Vagina (tissue), 2 donors: ENCODE measurements around the gene KDM4C.

Experiments
- POLR2A ChIP-seq, 2 donors: fragments of 450-650 bp; IDR thresholded peaks; one replicate each; pipeline ENCODE4 v1.6.1; 2017; ENCODE audit warnings: antibody characterized with exemption in 2 of 2, mild to moderate bottlenecking in 2 of 2, moderate library complexity in 2 of 2
- POLR2AphosphoS5 ChIP-seq, 2 donors: sonication (generic); formaldehyde crosslinking; IDR thresholded peaks; one replicate each; pipeline ENCODE4 v1.9.0; 2017; ENCODE audit warnings: antibody characterized with exemption in 2 of 2, mild to moderate bottlenecking in 2 of 2, low read depth in 1 of 2; ENCODE audit not compliant: insufficient read depth in 1 of 2
- TF ChIP-seq, protein P1 (sequence below), 3 experiments: fragments of 450-650 bp in 2 of 3; fragments of 200-600 bp in 1 of 3; sonication (generic) in 1 of 3; IDR thresholded peaks; one replicate each; pipeline ENCODE4 v1.5.1; 2017 to 2019; ENCODE audit warnings: antibody characterized with exemption in 3 of 3, mild to moderate bottlenecking in 2 of 3, moderate library complexity in 2 of 3

GRCh38 chr9:7011395-7012067, 253.8 kb downstream of the KDM4C start:
- TF ChIP-seq, protein P1, sequence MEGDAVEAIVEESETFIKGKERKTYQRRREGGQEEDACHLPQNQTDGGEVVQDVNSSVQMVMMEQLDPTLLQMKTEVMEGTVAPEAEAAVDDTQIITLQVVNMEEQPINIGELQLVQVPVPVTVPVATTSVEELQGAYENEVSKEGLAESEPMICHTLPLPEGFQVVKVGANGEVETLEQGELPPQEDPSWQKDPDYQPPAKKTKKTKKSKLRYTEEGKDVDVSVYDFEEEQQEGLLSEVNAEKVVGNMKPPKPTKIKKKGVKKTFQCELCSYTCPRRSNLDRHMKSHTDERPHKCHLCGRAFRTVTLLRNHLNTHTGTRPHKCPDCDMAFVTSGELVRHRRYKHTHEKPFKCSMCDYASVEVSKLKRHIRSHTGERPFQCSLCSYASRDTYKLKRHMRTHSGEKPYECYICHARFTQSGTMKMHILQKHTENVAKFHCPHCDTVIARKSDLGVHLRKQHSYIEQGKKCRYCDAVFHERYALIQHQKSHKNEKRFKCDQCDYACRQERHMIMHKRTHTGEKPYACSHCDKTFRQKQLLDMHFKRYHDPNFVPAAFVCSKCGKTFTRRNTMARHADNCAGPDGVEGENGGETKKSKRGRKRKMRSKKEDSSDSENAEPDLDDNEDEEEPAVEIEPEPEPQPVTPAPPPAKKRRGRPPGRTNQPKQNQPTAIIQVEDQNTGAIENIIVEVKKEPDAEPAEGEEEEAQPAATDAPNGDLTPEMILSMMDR (IDR thresholded peaks at IDR 0.05), result no peak
- TF ChIP-seq POLR2A (IDR thresholded peaks at IDR 0.05) (no peak), POLR2AphosphoS5 (IDR thresholded peaks at IDR 0.05; ENCODE audit: insufficient read depth in 1 of 2, low read depth in 1 of 2) (no peak)
